Neutrophil (primary cell): ENCODE results near the gene SH3RF1.

ENCODE experiments used
- H3K27ac ChIP-seq: fragments of 200-600 bp; sonication (generic); 2 replicates; pipeline ENCODE4 v1.5.1; 2016; ENCODE audit warnings: mild to moderate bottlenecking, moderate library complexity
- H3K27me3 ChIP-seq: fragments of 200-600 bp; sonication (generic); 2 replicates; pipeline ENCODE4 v1.6.0; 2016; ENCODE audit warnings: mild to moderate bottlenecking
- H3K36me3 ChIP-seq: fragments of 200-600 bp; sonication (generic); 2 replicates; pipeline ENCODE4 v1.5.1; 2017
- H3K4me1 ChIP-seq, 2 experiments: fragments of 200-600 bp in 1 of 2; sonication (generic) in 1 of 2; 1 replicate in 1 of 2; 2 replicates in 1 of 2; pipeline versions ENCODE4 v1.5.1 to v1.6.1; 2013 to 2016; ENCODE audit warnings: low read depth in 1 of 2, low read length in 1 of 2, mild to moderate bottlenecking in 1 of 2, moderate library complexity in 1 of 2; ENCODE audit not compliant: control insufficient read depth in 1 of 2, insufficient read depth in 1 of 2
- H3K4me3 ChIP-seq, 2 experiments: fragments of 200-600 bp in 1 of 2; sonication (generic) in 1 of 2; 1 replicate in 1 of 2; 2 replicates in 1 of 2; pipeline ENCODE4 v1.5.1; 2013 to 2016; ENCODE audit warnings: low read depth in 1 of 2, low read length in 1 of 2, mild to moderate bottlenecking in 1 of 2, moderate library complexity in 1 of 2
- H3K9me3 ChIP-seq: fragments of 200-600 bp; sonication (generic); 2 replicates; pipeline ENCODE4 v1.5.1; 2016
- TF ChIP-seq, protein P1 (sequence below): fragments of 200-600 bp; sonication (generic); IDR thresholded peaks from 2 replicates; pipeline ENCODE4 v1.5.1; 2016; ENCODE audit warnings: antibody characterized with exemption

The SH3RF1 gene

DNA sequence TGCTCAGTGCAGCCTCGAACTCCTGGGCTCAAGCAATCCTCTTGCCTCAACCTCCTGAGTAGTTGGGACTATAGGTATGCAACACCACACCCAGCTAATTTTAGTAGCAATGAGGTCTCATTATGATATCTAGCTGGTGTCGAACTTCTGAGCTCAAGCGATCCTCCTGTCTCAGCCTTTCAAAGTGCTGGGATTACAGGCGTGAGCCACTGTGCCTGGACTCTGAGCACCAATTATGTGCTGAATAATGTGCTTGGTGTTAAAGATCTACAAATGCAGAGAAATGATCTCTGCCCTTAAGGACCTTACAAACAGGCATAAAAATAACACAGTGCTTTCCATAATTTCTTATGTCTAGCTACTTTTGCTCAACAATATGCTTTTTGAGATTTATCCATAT lies 131.7 kb downstream of the SH3RF1 start:
- peaks cover 18% of the 10 kb centered on the region for H3K36me3 ChIP-seq
- H3K27me3 ChIP-seq: no peaks in the 10 kb centered on the region
- H3K4me3 ChIP-seq: no peak overlapping the region
- H3K9me3 ChIP-seq: no peaks in the 10 kb centered on the region
- TF ChIP-seq, protein P1, sequence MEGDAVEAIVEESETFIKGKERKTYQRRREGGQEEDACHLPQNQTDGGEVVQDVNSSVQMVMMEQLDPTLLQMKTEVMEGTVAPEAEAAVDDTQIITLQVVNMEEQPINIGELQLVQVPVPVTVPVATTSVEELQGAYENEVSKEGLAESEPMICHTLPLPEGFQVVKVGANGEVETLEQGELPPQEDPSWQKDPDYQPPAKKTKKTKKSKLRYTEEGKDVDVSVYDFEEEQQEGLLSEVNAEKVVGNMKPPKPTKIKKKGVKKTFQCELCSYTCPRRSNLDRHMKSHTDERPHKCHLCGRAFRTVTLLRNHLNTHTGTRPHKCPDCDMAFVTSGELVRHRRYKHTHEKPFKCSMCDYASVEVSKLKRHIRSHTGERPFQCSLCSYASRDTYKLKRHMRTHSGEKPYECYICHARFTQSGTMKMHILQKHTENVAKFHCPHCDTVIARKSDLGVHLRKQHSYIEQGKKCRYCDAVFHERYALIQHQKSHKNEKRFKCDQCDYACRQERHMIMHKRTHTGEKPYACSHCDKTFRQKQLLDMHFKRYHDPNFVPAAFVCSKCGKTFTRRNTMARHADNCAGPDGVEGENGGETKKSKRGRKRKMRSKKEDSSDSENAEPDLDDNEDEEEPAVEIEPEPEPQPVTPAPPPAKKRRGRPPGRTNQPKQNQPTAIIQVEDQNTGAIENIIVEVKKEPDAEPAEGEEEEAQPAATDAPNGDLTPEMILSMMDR: no peak
- H3K27ac ChIP-seq: no peak overlapping the region
- no peaks in the 10 kb centered on the region for H3K4me1 ChIP-seq

DNA sequence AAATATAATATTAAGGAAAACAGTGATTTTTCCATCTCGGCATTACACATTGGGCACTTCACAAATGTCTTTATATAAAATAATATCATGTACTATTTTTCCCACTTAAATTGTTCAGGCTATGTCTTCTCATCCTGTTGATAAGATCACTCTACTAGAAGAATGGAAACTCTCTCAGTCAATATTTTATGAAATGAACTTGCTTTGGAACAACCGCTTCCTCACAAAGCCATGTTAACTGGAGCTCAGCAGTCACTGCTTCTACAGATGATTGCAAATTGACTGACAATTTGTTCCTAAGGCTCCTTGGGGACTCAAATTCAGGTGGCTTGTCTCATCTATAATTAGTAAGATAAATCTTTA lies 133.2 kb downstream of the SH3RF1 start:
- TF ChIP-seq, protein P1: no peak
- Histone ChIP-seq H3K36me3 (peaks cover 18% of the 10 kb centered on the region), H3K27ac (no peak overlapping the region), H3K4me1 (no peaks in the 10 kb centered on the region), H3K27me3 (no peaks in the 10 kb centered on the region), H3K4me3 (no peak overlapping the region), H3K9me3 (no peaks in the 10 kb centered on the region)

DNA sequence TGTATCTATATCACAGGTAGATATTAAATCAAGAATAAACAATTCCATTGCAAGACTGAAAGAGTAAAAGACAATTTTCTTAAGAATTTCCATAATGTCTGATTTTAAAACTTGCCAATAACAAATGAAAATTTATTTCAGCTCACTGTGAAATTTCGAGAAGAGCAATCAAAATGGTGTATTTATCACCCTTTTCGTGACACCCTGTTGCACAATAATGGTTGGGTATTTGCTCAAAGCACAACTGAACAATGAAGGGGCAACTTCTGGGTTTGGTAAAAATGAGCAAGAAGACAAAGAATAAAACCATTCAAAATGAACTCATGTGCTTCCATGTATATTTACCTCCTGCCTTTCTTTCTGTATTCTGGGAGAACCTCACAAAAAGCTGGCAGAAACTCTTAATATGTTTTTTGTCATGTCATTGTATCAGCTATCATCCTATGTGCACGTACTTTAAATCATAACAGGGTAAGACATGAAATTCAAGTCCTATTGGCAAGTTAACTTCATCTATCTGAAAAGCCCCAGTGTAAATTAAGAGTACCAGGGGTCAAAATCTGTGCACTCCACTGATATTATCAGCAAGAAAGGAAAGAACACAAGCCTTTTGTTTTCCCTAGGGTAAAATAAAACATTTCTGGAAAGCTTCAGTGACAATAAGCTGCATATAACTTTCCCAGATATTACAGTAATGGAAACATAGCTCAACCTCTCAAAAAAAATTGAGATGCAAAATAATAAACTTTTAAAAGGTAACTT lies 133.8 kb downstream of the SH3RF1 start:
- H3K9me3 ChIP-seq: no peaks in the 10 kb centered on the region
- H3K4me3 ChIP-seq: no peak overlapping the region
- no peaks in the 10 kb centered on the region for H3K27me3 ChIP-seq
- peaks cover 18% of the 10 kb centered on the region for H3K36me3 ChIP-seq
- TF ChIP-seq, protein P1: no peak
- H3K27ac ChIP-seq: no peak overlapping the region
- no peaks in the 10 kb centered on the region for H3K4me1 ChIP-seq

GRCh38 chr4:169136330-169136729 lies 134.4 kb downstream of the SH3RF1 start:
- TF ChIP-seq, protein P1: no peak
- H3K27ac ChIP-seq: no peak overlapping the region
- no peaks in the 10 kb centered on the region for H3K27me3 ChIP-seq
- no peak overlapping the region for H3K4me3 ChIP-seq
- H3K4me1 ChIP-seq: no peaks in the 10 kb centered on the region
- peaks cover 23% of the 10 kb centered on the region for H3K36me3 ChIP-seq
- H3K9me3 ChIP-seq: no peaks in the 10 kb centered on the region

- H3K4me1 ChIP-seq: no peaks in the 10 kb centered on the region
These were observed 135.0 kb downstream of the SH3RF1 start for GRCh38 chr4:169135776-169136175.

More at GRCh38 chr4:169135776-169136175, 135.0 kb downstream of the SH3RF1 start:
- Histone ChIP-seq H3K27me3 (no peaks in the 10 kb centered on the region), H3K4me3 (no peak overlapping the region), H3K9me3 (no peaks in the 10 kb centered on the region), H3K27ac (no peak overlapping the region), H3K36me3 (peaks cover 24% of the 10 kb centered on the region)
- TF ChIP-seq, protein P1: no peak
